ENCODE data around the gene UCP3. TPM values are rescaled to one million over a fixed set of nuclear protein-coding genes. Genes with fewer than 3 reads are reported as not detected.
A peak's percentile ranks its signal among the peaks of the same experiment; 100 is the strongest.

Gene UCP3
- total and polyA plus RNA-seq, 2 donors (not counting 1 experiment from before 2014, with no cell fraction given), result 8.9 to 11.0 TPM

DNA sequence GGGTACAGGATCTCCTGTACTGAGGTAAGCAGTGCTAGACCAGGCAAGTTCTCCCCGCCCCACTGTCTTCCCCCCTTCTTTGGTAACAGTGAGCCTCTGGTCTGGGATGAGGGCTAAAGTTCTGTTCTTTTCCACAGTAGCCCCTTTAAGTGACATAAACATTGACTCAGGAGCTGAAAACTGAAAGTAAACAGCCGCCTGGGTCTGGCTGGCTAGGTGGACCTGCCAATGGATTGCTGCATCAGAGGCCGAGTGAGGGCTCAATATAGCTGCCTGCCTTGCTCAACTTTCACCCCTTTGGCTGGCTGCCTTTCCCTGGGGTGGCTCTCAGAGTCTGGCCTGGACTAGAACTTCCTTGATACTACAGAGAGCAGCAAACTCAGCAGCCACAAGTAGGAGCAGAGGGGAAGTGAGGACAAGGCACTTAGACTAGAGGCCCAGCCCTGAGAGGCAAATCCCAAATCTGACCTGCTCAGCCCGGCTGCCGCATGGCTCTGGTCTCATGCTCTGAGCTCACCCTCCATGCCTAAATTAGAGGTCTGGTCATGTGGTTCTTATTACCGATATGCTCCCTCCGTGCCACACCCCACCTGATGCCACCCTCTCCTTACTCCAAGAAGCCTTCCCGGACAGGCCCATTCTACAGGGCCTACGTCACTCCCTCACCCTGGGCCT is 9.6 kb upstream of the UCP3 start:
- Histone ChIP-seq H2AFZ (ENCODE audit: insufficient read depth, low read depth, low read length, poor library complexity, severe bottlenecking) (no peak overlapping the region), H3K4me2 (replicated peaks; ENCODE audit: low read depth, low read length, poor library complexity, severe bottlenecking) (no peak overlapping the region), H4K20me1 (ENCODE audit: control insufficient read depth, insufficient read depth, low read length, poor library complexity, severe bottlenecking) (no peaks in the 10 kb centered on the region), H3K36me3 (replicated peaks in 1 of 2; ENCODE audit: control extremely low read depth in 1 of 2, control insufficient read depth in 1 of 2, extremely low read depth in 1 of 2, insufficient read depth in 2 of 2, low read length in 1 of 2) (peaks cover 1 to 13% of the 10 kb centered on the region in 2 experiments), H3K4me1 (ENCODE audit: control insufficient read depth in 2 of 2, insufficient read depth in 2 of 2, low read length in 2 of 2) (peaks cover 42 to 67% of the 10 kb centered on the region in 2 donors), H3K9me3 (ENCODE audit: control extremely low read depth in 1 of 3, control insufficient read depth in 2 of 3, insufficient read depth in 1 of 3, low read length in 2 of 3) (no peaks in the 10 kb centered on the region), H3K79me2 (ENCODE audit: control insufficient read depth, insufficient read depth, low read length) (peaks cover under 1% of the 10 kb centered on the region), H3K4me3 (ENCODE audit: control extremely low read depth in 1 of 5, extremely low read depth in 1 of 5, insufficient read depth in 1 of 5, low read depth in 2 of 5, low read length in 4 of 5) (no peak overlapping the region), H3K9ac (ENCODE audit: low read length) (no peak overlapping the region), H3K27ac (ENCODE audit: low read length in 2 of 2) (no peak overlapping the region), H3K27me3 (replicated peaks in 1 of 4; ENCODE audit: control extremely low read depth in 1 of 4, control insufficient read depth in 3 of 4, insufficient read depth in 4 of 4, low read length in 3 of 4) (no peaks in the 10 kb centered on the region)
- ATAC-seq (ENCODE audit: low read depth) (no peak), DNase-seq (no peak)
- TF ChIP-seq, protein P1, sequence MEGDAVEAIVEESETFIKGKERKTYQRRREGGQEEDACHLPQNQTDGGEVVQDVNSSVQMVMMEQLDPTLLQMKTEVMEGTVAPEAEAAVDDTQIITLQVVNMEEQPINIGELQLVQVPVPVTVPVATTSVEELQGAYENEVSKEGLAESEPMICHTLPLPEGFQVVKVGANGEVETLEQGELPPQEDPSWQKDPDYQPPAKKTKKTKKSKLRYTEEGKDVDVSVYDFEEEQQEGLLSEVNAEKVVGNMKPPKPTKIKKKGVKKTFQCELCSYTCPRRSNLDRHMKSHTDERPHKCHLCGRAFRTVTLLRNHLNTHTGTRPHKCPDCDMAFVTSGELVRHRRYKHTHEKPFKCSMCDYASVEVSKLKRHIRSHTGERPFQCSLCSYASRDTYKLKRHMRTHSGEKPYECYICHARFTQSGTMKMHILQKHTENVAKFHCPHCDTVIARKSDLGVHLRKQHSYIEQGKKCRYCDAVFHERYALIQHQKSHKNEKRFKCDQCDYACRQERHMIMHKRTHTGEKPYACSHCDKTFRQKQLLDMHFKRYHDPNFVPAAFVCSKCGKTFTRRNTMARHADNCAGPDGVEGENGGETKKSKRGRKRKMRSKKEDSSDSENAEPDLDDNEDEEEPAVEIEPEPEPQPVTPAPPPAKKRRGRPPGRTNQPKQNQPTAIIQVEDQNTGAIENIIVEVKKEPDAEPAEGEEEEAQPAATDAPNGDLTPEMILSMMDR (IDR thresholded peaks at IDR 0.05), result no peak
- TF ChIP-seq EZH2 (IDR thresholded peaks at IDR 0.05; ENCODE audit: borderline replicate concordance, insufficient read depth, low read depth, low read length, poor library complexity, severe bottlenecking), result no peak
- Mint-ChIP-seq H3K9me3 (ENCODE audit: insufficient read depth) (no peaks in the 10 kb centered on the region), H3K4me3 (no peak overlapping the region), H3K4me1 (peaks cover 37% of the 10 kb centered on the region), H3K27ac (peak overlapping the region; percentile 5), H3K27me3 (no peaks in the 10 kb centered on the region)
- intact Hi-C loops (cut with micrococcal nuclease), result no loop called here
- ChIA-PET CTCF (interaction anchor here (1.0 to 1.5 kb wide), 2 partner anchors 16 to 38 kb away, joined by 3 read pairs; no protein-coding TSS in a partner anchor), POLR2A (interaction anchor here (5.1 kb wide), 1 partner anchor 37 kb away, joined by 28 read pairs; the partner anchor contains the start of gene UCP2)
- WGBS (ENCODE audit: insufficient coverage), result 87% methylated on average over 9 of the region's 9 CpGs

DNA sequence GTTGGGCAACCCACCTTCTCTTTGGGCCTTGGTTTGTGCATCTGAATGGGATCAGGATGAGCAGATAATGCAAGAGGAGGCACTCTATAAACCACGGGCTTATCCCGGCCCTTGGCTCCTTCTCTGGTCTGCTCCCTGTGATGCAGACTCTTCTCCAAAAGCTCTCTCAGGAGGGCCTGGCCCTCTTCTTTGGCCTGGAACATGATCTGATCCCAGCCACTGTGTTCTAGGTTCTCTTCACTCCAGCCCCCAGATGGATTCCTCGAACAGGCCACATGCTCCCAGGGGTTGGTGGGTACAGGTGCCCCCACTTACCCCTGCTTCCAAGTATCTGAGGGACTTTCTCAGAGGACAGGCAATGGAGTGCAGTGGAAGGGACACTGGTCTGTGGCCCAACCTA is 8.7 kb upstream of the UCP3 start:
- Histone ChIP-seq H3K36me3 (replicated peaks in 1 of 2; ENCODE audit: control extremely low read depth in 1 of 2, control insufficient read depth in 1 of 2, extremely low read depth in 1 of 2, insufficient read depth in 2 of 2, low read length in 1 of 2) (peaks cover 1 to 16% of the 10 kb centered on the region in 2 experiments), H3K9me3 (ENCODE audit: control extremely low read depth in 1 of 3, control insufficient read depth in 2 of 3, insufficient read depth in 1 of 3, low read length in 2 of 3) (no peaks in the 10 kb centered on the region), H3K27ac (ENCODE audit: low read length in 2 of 2) (no peak overlapping the region), H3K4me2 (replicated peaks; ENCODE audit: low read depth, low read length, poor library complexity, severe bottlenecking) (no peak overlapping the region), H4K20me1 (ENCODE audit: control insufficient read depth, insufficient read depth, low read length, poor library complexity, severe bottlenecking) (no peaks in the 10 kb centered on the region), H2AFZ (ENCODE audit: insufficient read depth, low read depth, low read length, poor library complexity, severe bottlenecking) (no peak overlapping the region), H3K4me3 (ENCODE audit: control extremely low read depth in 1 of 5, extremely low read depth in 1 of 5, insufficient read depth in 1 of 5, low read depth in 2 of 5, low read length in 4 of 5) (no peak overlapping the region), H3K4me1 (ENCODE audit: control insufficient read depth in 2 of 2, insufficient read depth in 2 of 2, low read length in 2 of 2) (peaks cover 46 to 69% of the 10 kb centered on the region in 2 donors), H3K27me3 (replicated peaks in 1 of 4; ENCODE audit: control extremely low read depth in 1 of 4, control insufficient read depth in 3 of 4, insufficient read depth in 4 of 4, low read length in 3 of 4) (no peaks in the 10 kb centered on the region), H3K79me2 (ENCODE audit: control insufficient read depth, insufficient read depth, low read length) (peaks cover 7% of the 10 kb centered on the region), H3K9ac (ENCODE audit: low read length) (no peak overlapping the region)
- POLR2A ChIA-PET, result no interaction called here
- H3K27ac Mint-ChIP-seq, result no peak overlapping the region
- no peak for TF ChIP-seq EZH2 (IDR thresholded peaks at IDR 0.05; ENCODE audit: borderline replicate concordance, insufficient read depth, low read depth, low read length, poor library complexity, severe bottlenecking)
- TF ChIP-seq, protein P1 (IDR thresholded peaks at IDR 0.05), result no peak
- intact Hi-C loops (cut with micrococcal nuclease), result no loop called here
- CTCF ChIA-PET, result interaction anchor here (0.9 to 1.5 kb wide), 3 partner anchors 9 to 38 kb away, joined by 3 read pairs; partner anchors contain the start of gene UCP3
- peaks cover 38% of the 10 kb centered on the region for H3K4me1 Mint-ChIP-seq
- DNase-seq, result no peak
- WGBS (ENCODE audit: insufficient coverage), result 100% methylated on average over 3 of the region's 3 CpGs
- H3K27me3 Mint-ChIP-seq, result no peaks in the 10 kb centered on the region
- ATAC-seq (ENCODE audit: low read depth), result no peak
- no peaks in the 10 kb centered on the region for H3K9me3 Mint-ChIP-seq (ENCODE audit: insufficient read depth)
- no peak overlapping the region for H3K4me3 Mint-ChIP-seq

Measured in B cell (primary cell).